Activated T-cell treated with anti-CD3 and anti-CD28 coated beads for 24 hours (primary cell): ENCODE results near the gene C20orf141.
"Not testable (repeated sequence)": the region's sequence is repeated elsewhere in the genome, so short reads cannot be mapped to it uniquely, and the experiment has no call there.

Experiments used
- DNase-seq: peaks from one replicate; pipeline ENCODE4 v3.0.0-alpha.2; 2020; ENCODE audit warnings: low read depth

C20orf141 gene

DNA sequence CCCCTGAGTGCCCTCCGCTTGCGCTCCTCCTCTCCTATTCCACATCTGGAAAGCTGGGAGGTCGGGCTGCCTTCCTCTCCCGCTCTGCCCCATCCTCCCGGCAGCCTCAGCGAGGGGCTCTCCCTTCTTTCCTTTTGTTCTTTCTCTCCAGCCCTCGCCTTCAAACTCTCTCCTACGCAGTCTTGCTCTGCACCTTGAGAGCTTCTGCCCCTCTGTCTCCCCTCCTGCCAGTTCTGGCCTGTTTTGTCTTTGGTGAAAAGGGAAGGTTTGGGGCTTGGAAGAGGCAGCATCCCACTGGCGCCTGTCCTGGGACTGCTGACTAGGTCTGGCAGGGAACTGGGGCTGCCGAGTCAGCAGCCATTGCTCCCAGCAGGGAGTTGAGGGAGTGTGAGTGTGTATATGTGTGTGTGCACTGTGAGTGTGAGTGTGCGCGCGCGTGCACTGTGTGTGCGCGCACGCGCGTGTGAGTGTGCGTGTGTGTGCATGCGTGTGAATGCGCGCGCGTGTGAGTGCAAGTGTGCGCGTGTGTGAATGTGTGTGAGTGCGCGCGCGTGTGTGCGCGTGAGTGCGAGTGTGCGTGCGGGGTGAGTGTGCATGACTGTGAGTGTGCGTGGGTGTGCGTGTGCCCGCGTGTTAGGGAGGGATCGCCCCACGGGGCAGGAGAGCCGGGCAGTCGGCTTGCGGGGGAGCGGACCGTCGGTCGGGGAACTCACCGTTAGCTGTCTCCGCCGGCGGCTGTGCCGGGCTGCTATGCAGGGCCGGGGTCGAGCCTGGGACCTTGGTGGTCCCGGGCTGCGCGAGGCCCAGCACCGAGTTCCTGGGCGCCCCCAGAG is 14.9 kb upstream of the C20orf141 start:
- DNase-seq = no peak

DNA sequence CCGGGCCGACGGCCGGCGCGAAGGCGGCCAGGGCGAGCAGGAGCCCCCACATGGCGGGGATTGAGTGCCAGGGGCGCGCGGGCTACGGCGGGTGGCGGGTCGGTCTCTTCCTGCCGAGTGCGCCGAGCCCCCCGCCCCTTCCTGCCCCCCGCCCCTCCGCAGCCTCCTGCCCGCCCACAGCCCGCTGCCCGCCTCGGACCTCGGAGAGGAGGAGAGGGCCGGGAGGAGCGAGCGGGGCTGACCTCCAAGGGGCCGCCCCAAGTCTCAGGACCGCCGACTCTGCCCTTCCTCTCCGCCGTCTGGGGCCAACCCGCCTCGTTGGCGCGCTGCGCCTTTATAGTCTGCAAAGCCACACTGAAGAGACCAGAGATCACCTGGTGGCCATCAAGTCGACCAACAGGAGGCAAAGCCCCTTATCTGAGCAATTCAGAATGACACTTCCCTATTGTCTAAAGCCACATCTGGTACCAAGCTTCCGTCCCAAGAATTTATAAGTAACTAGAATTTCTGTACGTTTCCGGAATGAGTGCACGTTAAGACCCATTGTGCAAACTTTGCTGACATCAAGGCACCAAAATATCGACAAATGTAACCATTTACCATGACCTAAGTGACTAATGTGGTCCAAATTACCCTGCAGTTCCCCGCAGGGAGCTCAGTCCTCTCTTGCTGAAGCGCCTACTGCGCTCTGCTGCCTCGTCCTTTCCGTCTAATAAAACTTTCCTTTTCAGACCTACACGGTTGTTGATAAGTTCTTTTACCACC is 14.1 kb upstream of the C20orf141 start, which contains the start of gene CPXM1:
Gene CPXM1, minus strand, starts transcription at position 107 of the 765 bp plus-strand sequence. Its CDS starts 55 bp downstream, at position 52.
- no peak for DNase-seq

DNA sequence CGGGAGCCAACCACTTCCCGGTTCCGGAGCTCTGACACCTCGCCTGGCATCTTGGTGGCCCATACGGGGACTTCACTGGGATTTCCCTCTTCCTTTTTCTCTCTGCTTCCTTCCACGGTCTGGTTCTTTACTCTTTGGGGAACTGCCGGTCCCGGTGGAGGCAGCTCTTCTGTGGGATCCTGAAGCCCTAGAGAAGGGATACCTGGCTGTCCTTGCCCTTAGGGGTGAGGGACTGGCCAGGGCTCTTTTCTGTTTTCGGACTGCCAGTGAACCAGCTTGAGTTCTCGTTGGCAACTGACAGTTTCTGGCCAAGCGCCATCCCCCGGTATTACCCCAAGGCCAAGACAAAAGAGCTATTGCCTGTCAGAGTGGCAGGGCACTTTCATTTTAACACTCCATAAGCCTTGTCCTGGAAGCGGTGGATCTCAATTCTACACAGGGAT is 13.5 kb upstream of the C20orf141 start:
- DNase-seq = no peak

- no peak for DNase-seq
Observed at GRCh38 chr20:2804041-2804828, 10.6 kb upstream of the C20orf141 start.

- DNase-seq = no peak
Observed at GRCh38 chr20:2804852-2805688, 9.7 kb upstream of the C20orf141 start.

DNA sequence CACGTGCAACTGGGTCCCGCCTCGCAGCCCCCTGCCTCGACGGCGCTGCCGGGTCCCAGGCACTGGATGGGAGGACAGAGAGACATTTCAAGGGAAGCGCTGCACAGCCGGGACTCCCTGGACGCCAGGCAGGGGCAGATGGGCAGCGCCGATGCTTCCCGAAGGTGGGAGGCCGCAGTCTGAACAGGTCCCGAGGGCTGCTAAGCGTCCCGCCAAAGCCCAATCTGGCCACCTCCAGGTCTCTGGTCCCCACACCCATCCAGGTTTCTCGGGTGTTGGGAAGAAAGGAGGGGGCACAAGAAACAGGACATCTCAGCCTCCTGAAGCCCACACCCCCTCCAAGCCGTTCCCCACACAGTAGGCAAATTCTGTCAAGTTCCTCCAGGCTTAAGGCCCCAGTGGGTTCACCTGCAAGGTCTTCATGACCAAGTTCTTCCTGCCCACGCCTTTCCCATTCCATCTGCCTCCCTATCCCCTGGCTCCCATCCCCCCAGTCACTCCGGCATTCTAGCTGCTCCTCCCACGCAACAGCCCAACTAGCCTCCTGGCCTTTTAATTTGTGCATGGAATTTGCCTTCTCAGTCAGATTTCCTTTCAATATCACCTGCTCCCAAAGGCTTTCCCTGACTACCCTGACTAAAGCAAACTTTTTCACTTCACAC is 9.0 kb upstream of the C20orf141 start:
- no peak for DNase-seq

GRCh38 chr20:2806351-2806701 is 8.5 kb upstream of the C20orf141 start:
- no peak for DNase-seq

DNA sequence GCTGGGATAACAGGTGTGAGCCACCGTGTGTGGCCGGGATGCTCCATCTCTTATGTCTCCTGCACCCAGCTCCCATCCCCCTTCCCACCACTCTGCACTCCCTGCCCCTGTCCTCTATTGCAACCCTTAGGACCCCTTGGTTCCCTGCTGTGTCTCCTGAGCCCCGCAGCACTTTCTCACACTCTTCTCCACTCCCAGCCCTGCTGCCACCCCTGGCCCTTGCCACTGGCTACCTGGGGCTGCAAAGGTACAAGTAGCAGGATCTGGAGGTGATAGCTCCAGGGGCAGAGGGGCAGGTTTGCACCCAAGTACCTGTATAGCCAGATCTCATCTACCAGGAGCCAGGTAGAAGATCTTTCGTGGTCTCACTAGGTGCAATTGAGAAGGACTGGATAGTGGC is 7.8 kb upstream of the C20orf141 start:
- DNase-seq = no peak

DNA sequence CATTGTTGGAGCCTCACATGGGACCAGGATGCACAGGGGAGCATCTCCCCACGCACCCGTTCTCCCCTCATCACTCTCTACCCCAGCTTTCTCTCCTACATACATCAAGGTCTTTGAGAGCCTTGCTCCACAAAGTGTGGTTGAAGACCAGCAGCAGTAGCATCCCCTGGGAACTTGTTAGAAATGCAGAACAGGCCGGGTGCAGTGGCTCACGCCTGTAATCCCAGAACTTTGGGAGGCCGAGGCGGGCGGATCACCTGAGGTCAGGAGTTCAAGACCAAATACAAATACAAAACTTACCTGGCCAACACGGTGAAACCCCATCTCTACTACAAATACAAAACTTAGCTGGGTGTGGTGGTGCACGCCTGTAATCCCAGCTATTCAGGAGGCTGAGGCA is 6.9 kb upstream of the C20orf141 start:
- DNase-seq = not testable (repeated sequence)

DNA sequence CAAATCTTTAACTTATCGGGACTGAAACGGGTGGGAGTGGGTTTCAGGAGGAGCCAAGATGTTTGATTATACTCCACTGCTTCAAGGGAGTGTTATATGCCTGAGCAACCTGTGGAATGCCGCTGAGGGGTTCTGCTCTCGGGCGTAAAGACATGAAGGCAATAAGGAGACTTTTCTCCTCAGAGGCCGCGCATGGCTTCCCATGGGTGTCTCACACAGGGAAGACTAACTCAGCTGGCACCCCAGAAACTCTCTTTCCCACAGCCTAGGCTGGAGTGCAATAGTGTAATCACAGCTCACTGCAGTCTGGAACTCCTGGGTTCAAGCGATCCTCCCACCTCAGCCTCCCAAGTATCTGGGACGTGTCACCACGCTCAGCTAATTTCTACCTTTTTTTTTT is 5.1 kb upstream of the C20orf141 start:
- DNase-seq = no peak

- no peak for DNase-seq
Observed at GRCh38 chr20:2812189-2812588, 2.6 kb upstream of the C20orf141 start.

- DNase-seq = no peak
Observed at GRCh38 chr20:2814076-2814475, 711 bp upstream of the C20orf141 start.

DNA sequence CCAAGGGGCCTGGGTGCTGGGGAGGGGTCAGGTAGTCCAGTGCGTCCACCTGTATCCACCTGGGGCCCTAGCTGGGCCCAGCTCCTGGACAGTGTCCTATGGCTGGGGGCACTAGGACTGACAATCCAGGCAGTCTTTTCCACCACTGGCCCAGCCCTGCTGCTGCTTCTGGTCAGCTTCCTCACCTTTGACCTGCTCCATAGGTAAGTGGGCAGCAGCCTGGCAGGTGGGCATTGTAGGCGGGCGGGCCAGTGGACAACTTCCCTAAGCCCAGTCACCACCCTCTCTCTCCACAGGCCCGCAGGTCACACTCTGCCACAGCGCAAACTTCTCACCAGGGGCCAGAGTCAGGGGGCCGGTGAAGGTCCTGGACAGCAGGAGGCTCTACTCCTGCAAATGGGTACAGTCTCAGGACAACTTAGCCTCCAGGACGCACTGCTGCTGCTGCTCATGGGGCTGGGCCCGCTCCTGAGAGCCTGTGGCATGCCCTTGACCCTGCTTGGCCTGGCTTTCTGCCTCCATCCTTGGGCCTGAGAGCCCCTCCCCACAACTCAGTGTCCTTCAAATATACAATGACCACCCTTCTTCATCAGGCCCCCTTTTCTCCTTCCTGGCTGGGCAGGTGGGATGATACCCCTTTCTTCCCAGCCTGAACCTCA is 584 bp downstream of the C20orf141 start:
- no peak for DNase-seq

- DNase-seq = no peak
Observed at GRCh38 chr20:2816030-2816582, 1.3 kb downstream of the C20orf141 start, which contains the start of gene TMEM239. Gene TMEM239 (plus strand): TSS chr20:2816364. CDS start chr20:2816555, 191 bp downstream.

DNA sequence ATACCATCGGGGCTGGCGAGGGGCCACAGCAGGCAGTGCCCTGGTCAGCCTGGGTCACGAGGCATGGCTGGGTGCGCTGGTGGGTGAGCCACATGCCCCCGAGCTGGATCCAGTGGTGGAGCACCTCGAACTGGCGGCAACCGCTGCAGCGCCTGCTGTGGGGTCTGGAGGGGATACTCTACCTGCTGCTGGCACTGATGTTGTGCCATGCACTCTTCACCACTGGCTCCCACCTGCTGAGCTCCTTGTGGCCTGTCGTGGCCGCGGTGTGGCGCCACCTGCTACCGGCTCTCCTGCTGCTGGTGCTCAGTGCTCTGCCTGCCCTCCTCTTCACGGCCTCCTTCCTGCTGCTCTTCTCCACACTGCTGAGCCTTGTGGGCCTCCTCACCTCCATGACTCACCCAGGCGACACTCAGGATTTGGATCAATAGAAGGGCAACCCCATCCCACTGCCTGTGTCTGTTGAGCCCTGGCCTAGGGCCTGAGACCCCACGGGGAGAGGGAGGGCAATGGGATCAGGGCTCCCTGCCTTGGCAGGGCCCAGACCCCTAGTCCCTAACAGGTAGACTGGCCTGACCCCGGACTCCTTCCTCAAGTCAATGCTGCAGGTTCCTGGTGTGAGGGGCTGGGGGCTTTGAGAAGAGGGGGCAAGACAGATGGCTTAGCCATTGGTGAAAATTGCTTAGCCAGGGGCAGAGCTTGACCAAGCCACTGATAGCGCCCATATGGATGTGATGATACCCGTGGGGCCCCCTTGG is 2.0 kb downstream of the C20orf141 start:
- no peak for DNase-seq

GRCh38 chr20:2817341-2817726 is 2.5 kb downstream of the C20orf141 start:
- DNase-seq = no peak

- no peak for DNase-seq
Observed at GRCh38 chr20:2817891-2818595, 3.3 kb downstream of the C20orf141 start.

DNA sequence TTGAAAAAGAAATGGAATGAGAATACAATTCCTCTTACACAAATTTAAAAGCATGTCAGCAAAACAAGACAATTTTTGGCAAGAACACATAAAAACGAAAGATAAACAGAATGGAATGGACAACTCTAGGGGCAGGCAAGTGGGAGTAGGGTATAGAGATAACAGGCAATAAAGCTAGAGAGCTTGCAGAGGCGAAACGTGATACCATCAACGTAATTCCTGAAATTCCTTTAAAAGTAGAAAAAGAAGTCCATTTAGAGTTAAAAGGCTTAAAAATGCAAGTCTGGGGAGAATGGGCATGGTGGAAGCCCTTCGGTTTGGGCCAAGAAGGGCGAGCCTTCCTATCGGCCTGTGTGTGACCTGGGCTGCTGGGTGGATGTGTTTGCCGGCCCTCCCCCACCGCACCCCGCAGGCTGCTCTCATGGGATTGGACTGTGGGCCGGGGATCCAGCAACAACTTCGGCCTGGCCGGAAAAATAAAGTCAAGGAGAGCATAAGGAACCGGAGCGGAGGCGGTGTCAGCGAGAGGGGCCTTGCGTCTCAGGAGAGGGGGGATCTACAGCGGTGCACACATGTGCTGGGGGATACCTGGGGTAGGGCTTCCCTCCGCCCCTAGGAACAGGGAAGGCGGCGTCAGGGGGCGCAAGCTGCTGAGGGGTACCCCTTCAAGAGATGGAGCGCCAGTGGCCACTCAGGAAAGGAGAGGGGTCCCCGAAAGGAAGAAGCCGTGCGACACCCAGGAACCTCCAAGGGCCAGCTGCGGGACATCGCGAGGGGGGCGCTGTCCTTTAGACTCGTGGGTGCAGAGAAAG is 5.5 kb downstream of the C20orf141 start:
- no peak for DNase-seq
